Memory B cell (primary cell): Measurements from ENCODE around the gene GLS.

Experiments used
- ATAC-seq: fragments of 150-1000 bp; cut with Tn5 transposase; 2 replicates; pipeline ENCODE4 v1.10.0; 2021; ENCODE audit warnings: low read depth, mild to moderate bottlenecking, moderate library complexity
- DNase-seq, 2 donors: peaks; one replicate each; pipeline ENCODE4 v3.0.0; 2022; ENCODE audit warnings: low spot score in 2 of 2
- H3K27ac Mint-ChIP-seq: one replicate; pipeline ENCODE4 v1.8.0; 2022; ENCODE audit warnings: mild to moderate bottlenecking, moderate library complexity, mixed read lengths
- H3K27me3 Mint-ChIP-seq: one replicate; pipeline ENCODE4 v1.8.0; 2022; ENCODE audit warnings: mixed read lengths
- H3K36me3 Mint-ChIP-seq: one replicate; pipeline ENCODE4 v1.8.0; 2022; ENCODE audit warnings: mild to moderate bottlenecking, mixed read lengths
- H3K4me1 Mint-ChIP-seq: one replicate; pipeline ENCODE4 v1.8.0; 2022; ENCODE audit warnings: mixed read lengths
- H3K4me3 Mint-ChIP-seq: one replicate; pipeline ENCODE4 v1.8.0; 2022; ENCODE audit warnings: mild to moderate bottlenecking, moderate library complexity, mixed read lengths
- H3K9me3 Mint-ChIP-seq: one replicate; pipeline ENCODE4 v1.8.0; 2022; ENCODE audit warnings: mixed read lengths

Gene GLS

DNA sequence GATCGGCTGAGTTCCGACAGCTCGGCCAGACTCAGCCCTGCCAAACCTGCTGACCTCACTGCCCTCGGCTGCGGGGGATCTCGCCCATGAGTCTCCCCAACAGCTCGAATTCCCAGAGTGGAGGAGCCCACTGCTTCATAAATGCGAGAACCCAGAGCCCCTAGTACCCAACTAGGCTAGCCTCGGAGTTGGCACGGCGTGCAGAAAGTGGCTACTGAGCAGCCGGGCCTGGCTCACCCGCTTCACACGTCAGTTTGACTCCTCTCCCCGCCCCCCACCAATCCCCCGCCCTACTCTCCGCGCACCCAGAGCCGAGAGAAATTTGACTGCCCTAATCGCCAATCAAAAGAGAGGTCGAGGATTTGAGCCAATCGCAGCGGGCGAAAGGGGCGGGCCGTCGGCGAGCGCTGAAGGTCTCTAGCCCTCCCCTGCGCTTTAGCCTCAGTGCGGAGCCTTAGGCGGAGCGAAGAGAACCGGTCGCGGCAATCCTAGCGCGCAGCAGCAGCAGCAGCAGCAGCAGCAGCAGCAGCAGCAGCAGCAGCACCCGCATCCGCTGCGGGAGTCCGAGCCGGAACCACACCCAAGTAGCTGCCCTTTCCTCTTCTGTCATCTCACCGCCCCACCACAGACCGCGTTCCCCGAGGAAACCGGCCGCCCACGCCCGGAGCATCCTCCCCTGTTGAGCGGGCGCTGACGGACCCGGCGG is at the start of gene GLS:
Gene GLS (plus strand): TSS at position 444 of the 706 bp plus-strand sequence. CDS start 264 bp downstream, outside the sequence.
- Mint-ChIP-seq H3K27ac (peak within 1 kb of the TSS; percentile 98), H3K9me3 (no peaks in the 10 kb centered on the region), H3K4me1 (peaks cover 29% of the 10 kb centered on the region), H3K36me3 (peaks cover 8% of the 10 kb centered on the region), H3K4me3 (peak within 1 kb of the TSS; percentile 100), H3K27me3 (no peaks in the 10 kb centered on the region)
- DNase-seq = peak; percentile 93 to 96
- ATAC-seq = peak; percentile 77

DNA sequence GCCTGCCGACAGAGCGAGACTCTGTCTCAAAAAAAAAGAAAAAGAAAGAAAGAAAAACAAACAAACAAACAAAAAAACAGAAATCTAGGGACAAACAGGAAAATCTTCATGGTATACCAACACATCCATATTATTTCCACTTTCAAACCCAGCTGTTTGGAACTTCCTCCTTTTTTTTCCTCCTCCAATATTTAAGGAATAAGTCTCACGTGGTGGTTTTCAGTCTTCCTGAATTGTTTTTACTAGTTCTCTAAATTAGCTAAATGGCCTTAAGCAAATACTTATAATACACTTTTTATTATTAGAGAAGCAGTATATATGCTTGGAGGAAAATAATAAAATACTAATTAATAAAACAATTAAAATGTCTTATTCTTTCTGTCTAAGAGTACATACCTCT is 48.7 kb upstream of the GLS start:
- H3K27ac Mint-ChIP-seq = no peak overlapping the region

DNA sequence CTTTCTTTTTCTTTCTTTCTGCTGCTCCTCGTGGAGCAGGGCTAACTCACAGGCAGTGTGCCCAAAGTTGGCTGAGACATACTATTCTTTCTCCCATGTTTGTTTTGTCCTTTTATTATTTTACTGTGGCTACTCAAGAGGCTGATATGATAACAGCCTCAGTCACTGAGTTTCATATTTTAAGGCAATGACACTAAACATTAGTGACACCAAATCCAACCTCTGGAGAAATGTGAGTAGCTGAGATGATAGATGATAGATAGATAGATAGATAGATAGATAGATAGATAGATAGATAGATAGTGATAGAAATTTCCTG is 45.8 kb upstream of the GLS start:
- no peak overlapping the region for H3K27ac Mint-ChIP-seq
- no peaks in the 10 kb centered on the region for H3K4me1 Mint-ChIP-seq
- no peak overlapping the region for H3K4me3 Mint-ChIP-seq
- DNase-seq (no peak), ATAC-seq (no peak)
- no peaks in the 10 kb centered on the region for H3K9me3 Mint-ChIP-seq
- peaks cover 19% of the 10 kb centered on the region for H3K36me3 Mint-ChIP-seq
- no peaks in the 10 kb centered on the region for H3K27me3 Mint-ChIP-seq

More for the DNA sequence above, 48.7 kb upstream of the GLS start:
- H3K4me3 Mint-ChIP-seq = no peak overlapping the region
- no peaks in the 10 kb centered on the region for H3K4me1 Mint-ChIP-seq
- H3K36me3 Mint-ChIP-seq = peaks cover 20% of the 10 kb centered on the region
- no peaks in the 10 kb centered on the region for H3K27me3 Mint-ChIP-seq
- no peak for ATAC-seq
- no peaks in the 10 kb centered on the region for H3K9me3 Mint-ChIP-seq
- DNase-seq = no peak

DNA sequence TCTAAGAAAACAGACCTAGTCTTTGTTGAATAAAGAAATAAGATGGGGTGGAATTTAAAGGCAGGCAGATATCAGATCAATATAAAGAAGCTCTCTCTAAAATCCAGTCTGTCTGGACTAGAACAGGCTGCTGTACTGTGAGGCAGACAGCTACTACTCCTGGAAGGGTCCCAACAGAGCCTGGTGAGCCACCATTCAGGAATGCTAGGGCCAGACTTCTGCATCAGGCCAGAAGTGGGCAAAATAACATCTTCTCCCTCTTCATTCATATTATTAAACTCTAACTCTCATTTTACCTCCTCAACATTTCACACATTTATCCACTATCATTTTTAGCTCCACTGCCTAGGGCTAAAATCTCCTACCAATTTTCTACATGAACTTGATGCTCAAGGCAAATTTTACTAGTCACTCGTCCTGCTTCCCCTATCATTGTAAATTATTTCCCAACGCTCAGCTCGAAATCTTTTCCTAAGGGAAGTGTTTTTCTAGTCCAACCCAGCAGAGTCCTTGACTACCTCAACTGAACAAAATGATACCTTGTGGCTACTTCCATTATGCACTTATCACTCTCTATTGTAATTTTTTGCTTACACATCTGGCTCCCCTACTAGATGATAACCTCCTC is 45.2 kb upstream of the GLS start:
- Mint-ChIP-seq H3K36me3 (peaks cover 19% of the 10 kb centered on the region), H3K4me3 (no peak overlapping the region), H3K27me3 (no peaks in the 10 kb centered on the region), H3K9me3 (no peaks in the 10 kb centered on the region), H3K27ac (no peak overlapping the region), H3K4me1 (no peaks in the 10 kb centered on the region)
- DNase-seq = no peak
- ATAC-seq = no peak

DNA sequence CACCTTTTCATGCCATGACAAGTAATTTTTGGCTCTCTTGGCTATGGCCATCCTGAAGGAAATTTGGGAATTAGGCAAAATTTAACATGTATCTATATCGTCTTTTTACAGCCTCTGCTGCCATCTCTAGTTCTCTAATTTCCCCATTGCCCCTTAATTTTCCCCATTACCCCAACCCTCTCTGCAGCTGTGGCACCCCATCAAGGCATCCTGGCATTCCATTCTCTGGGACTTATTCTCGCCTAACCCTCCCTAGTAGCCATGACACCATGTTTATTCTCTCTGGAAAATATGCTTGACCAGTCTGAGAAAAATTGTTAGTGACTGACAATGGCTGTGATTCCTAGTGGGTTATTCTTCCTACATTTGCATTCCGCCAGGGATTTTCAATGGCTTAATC is 43.9 kb upstream of the GLS start:
- Mint-ChIP-seq H3K9me3 (no peaks in the 10 kb centered on the region), H3K4me1 (no peaks in the 10 kb centered on the region), H3K36me3 (peaks cover 22% of the 10 kb centered on the region), H3K27ac (no peak overlapping the region), H3K4me3 (no peak overlapping the region), H3K27me3 (no peaks in the 10 kb centered on the region)
- DNase-seq (no peak), ATAC-seq (no peak)

DNA sequence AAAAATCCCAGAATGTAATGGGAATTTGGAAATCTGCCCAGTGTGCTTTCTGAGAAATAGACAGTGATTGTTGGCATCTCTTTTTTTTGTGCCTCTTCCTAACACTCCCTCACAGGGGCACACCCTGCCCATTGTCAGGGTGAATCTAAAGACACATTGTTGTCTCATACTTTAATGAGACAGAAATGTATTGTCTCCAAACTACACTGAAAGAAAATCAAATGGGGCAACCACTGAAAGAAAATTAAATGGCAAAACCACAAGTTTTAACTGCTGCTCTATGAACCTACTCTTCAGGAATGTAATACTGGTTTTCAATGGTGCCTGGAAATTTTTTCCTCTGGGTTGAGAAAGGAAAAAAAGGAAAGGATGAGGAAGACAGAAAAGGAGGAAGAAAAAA is 43.2 kb upstream of the GLS start:
- Mint-ChIP-seq H3K36me3 (peaks cover 27% of the 10 kb centered on the region), H3K4me3 (no peak overlapping the region), H3K27me3 (no peaks in the 10 kb centered on the region), H3K27ac (no peak overlapping the region), H3K9me3 (no peaks in the 10 kb centered on the region), H3K4me1 (no peaks in the 10 kb centered on the region)
- no peak for DNase-seq
- no peak for ATAC-seq

DNA sequence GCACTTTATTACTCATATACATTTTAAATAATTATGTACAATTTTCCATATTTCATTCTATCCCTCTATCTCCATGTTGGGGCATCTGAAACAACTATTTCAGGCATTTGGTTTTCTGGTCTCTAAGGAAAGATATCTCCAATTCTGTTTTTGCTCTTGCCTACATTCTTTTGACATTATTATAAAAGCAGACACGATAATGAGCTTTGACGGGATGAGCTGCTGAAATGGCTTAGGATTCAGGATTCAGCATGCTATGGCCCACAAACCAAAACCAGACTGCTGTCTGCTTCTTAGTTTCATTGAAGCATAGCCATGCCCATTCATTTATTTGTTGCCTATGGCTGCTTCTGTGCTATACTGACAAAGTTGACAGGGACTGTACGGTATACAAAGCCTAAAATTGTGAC is 42.7 kb upstream of the GLS start:
- Mint-ChIP-seq H3K4me3 (no peak overlapping the region), H3K4me1 (no peaks in the 10 kb centered on the region), H3K9me3 (no peaks in the 10 kb centered on the region), H3K36me3 (peaks cover 30% of the 10 kb centered on the region), H3K27me3 (no peaks in the 10 kb centered on the region), H3K27ac (no peak overlapping the region)
- DNase-seq (no peak), ATAC-seq (no peak)

DNA sequence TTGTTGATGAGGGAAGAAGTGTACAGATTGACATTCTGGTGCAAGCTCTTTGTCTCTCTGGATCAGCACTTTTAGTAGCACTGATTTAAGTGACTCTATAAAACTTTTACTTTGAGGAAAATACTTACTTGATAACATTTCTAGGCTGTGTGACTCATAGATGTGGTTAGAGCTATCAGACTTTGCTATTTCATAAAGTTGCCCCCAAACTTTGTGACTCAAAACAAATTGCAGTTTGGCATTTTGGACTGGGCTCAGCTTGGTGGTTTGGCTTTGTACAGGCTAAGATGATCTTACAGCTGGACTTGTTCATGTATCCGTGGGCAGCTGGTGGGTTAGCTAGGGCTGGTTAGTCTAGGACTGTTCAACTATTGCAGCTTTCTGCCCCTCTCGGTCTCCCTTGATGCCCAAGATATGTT is 42.1 kb upstream of the GLS start:
- Mint-ChIP-seq H3K4me3 (no peak overlapping the region), H3K9me3 (no peaks in the 10 kb centered on the region), H3K4me1 (no peaks in the 10 kb centered on the region), H3K36me3 (peaks cover 30% of the 10 kb centered on the region), H3K27me3 (no peaks in the 10 kb centered on the region), H3K27ac (no peak overlapping the region)
- DNase-seq (no peak), ATAC-seq (no peak)

DNA sequence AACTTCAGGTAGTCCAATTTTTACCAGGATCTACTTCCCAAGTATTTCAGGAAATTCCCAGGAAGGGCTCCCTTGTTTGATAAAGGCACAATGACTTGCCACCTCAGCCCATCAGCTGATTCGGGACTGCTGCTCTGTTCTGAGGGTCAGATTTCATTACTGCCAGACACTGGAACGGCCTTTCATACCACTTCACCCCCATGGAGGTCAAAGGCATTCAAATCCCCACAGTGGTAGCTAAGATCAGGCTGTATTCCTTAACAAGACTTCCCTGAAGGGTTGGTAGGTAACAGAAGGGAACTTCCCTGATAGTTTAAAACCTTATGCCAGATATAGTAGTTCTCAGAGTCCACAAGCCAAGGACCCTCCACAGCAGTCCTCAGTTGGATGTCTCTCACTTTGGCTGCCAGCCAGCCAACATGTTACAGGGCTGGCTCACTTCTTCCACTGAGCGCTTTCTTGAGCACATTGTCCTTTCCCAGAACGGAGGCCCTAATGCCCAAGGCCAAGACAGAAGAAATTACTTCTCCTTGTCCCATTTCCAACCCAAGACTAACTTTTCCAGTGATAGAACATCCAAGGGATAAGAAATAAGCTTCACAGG is 40.0 kb upstream of the GLS start:
- Mint-ChIP-seq H3K36me3 (peaks cover 25% of the 10 kb centered on the region), H3K4me3 (no peak overlapping the region), H3K27me3 (no peaks in the 10 kb centered on the region), H3K9me3 (no peaks in the 10 kb centered on the region), H3K27ac (no peak overlapping the region), H3K4me1 (no peaks in the 10 kb centered on the region)
- DNase-seq (no peak), ATAC-seq (no peak)

DNA sequence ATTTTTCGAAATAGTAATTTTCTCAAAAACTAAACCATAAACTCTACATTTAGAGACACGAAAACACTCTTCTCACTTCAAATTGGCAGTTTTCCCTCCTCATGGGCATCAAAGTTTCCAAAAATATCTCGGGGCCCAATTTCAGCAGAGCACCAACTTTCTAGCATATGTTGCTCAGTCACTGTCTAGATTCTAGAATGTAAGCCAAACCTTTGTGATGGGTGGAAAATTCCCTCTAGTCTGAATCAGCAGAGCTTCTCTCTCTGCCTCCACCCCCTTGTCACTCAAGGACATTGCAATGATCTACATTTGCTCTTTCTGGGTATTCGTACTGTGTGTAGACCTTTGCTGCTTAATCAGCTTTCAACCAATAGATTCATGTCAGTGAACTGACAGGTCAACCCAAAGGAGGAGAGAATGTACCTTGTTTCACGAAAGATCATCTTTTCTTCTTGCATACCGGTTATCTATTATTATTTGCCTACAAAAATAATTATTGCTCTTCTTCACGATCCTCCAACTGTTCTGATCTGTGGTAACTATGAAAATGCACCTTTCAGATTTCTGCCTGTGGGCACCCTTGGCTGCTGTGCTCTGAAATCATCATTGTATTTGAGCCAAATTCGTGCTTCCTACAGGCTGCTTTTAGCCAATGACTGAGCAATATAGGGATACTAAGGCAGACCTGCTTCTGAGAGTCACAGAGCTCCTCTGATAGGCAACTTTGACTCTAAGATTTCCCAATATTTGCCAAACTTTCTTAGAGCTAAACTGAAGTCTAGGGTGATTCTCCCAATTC is 38.7 kb upstream of the GLS start:
- DNase-seq (no peak), ATAC-seq (no peak)
- H3K4me3 Mint-ChIP-seq = no peak overlapping the region
- peaks cover 23% of the 10 kb centered on the region for H3K36me3 Mint-ChIP-seq
- H3K27ac Mint-ChIP-seq = no peak overlapping the region
- H3K4me1 Mint-ChIP-seq = no peaks in the 10 kb centered on the region
- H3K27me3 Mint-ChIP-seq = no peaks in the 10 kb centered on the region
- H3K9me3 Mint-ChIP-seq = no peaks in the 10 kb centered on the region

DNA sequence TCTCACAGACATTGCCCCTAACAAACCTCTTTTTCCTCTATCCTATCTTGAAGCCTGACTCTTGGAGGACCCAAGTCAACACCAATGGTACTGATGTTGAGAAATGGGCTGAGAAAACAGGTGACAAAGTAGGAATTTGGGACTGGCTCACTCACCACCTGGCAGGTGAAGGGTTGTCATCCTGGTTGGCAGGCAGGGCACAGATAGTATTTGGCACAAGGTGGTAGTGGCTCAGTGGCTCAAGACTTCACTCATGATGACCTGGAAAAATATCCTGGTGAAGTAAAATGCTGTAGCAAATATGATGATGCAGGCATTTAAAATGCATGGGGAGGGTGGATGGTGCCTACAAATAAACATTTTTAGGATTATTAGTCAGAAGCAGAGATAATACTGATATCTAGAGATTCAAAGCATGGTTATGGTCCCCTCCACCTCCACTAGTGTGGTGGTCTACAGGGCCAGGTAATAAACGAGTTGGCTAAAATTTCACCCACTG is 38.0 kb upstream of the GLS start:
- Mint-ChIP-seq H3K4me3 (no peak overlapping the region), H3K36me3 (peaks cover 21% of the 10 kb centered on the region)

DNA sequence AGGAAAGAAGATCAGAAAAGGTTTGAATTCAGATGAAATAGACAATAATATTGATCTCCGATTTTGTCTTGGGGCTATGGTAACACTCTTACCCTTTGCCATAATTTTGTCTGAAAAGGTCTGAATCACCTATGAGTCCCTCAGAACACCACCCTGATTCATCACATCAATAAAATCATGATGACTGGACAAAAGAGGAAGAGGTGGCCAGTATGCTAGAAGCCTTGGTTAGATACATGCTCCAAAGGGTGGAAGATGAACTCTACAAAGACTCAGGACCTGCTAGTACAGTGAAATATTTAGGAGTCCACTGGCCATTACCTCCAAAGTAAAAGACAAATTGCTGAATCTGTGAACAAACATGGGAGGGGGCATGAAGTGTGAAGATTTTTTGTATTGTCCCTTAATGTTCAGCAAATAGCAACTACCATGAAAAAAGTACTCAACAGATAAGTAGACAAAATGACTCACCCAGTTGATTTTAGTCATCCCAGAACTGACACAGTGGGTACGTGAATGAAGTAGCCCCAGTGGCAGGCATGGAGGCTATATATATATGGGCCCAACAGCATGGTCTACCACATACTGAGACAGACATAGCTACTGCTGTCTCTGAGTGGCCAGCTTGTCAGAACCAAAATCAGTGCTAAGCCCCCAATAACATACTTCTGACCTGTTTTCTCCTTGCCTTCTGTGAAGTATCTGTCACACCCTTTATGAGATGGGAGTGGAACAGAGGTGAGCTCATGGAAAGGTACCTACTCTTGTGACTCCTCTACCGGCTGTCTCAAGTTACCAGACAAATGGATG is 36.5 kb upstream of the GLS start:
- no peak for ATAC-seq

More for the DNA sequence above, 38.0 kb upstream of the GLS start:
- ATAC-seq = no peak
- Mint-ChIP-seq H3K4me1 (no peaks in the 10 kb centered on the region), H3K27me3 (no peaks in the 10 kb centered on the region), H3K9me3 (no peaks in the 10 kb centered on the region), H3K27ac (no peak overlapping the region)
- no peak for DNase-seq

DNA sequence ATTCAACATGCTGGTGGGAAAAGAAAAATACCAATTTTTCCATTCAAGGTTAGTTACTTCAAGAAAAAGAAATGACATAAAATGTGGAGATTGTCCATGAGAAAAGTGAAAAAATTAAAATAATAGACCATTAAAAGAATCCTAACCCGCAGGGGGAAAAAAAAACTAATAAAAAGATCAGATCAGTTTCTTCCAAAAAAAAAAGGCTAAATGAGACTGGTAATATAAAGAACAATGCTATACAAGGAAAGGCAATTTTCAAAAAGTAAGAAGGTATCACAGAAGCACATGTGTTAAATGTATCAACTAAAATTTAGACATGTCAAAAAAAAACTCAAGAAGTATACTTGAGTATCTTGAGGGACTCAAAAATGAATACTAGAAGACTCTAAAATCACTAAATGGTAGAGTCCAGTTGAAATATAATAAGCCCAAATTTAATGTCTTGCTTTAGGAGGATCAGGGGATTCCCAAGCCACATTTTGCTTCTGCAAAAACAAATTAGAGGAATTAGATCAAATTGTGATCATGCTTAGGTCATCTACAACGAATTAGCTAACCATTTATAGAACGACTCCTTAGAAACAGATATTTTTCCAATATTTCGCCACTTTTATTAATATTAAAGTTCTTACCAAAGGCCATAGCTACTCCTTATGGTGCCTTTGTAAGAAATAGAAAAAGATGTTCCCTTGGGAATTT is 35.8 kb upstream of the GLS start:
- no peak for DNase-seq
- no peak overlapping the region for H3K27ac Mint-ChIP-seq
- no peak overlapping the region for H3K4me3 Mint-ChIP-seq
- H3K9me3 Mint-ChIP-seq = no peaks in the 10 kb centered on the region
- H3K27me3 Mint-ChIP-seq = no peaks in the 10 kb centered on the region
- peaks cover 3% of the 10 kb centered on the region for H3K4me1 Mint-ChIP-seq
- peaks cover 20% of the 10 kb centered on the region for H3K36me3 Mint-ChIP-seq
- no peak for ATAC-seq

More for the DNA sequence above, 36.5 kb upstream of the GLS start:
- Mint-ChIP-seq H3K27ac (no peak overlapping the region), H3K4me1 (no peaks in the 10 kb centered on the region), H3K9me3 (no peaks in the 10 kb centered on the region), H3K36me3 (peaks cover 21% of the 10 kb centered on the region), H3K4me3 (no peak overlapping the region), H3K27me3 (no peaks in the 10 kb centered on the region)
- DNase-seq = no peak
